ENCODE measurements around the gene HIVEP3.

DNA sequence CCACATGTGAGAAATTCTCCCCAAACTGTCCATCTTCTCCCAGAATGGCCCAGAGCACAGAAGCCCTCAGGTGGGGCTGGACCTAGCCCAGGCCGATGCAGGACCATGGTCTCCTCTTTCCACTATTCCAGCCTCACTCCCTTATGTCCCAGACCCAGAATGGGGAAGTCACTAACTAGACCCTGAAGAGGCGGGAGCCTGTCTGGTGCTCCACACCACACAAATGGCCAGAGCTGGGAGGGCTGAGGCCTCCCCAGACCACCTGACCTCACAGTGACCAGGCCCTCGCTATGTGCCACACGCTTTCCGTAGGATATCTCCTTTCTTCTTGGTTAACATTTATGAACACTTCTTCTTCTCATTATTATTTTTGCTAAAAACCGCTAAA lies 379.3 kb downstream of the HIVEP3 start:
- TF ChIP-seq, protein P1, sequence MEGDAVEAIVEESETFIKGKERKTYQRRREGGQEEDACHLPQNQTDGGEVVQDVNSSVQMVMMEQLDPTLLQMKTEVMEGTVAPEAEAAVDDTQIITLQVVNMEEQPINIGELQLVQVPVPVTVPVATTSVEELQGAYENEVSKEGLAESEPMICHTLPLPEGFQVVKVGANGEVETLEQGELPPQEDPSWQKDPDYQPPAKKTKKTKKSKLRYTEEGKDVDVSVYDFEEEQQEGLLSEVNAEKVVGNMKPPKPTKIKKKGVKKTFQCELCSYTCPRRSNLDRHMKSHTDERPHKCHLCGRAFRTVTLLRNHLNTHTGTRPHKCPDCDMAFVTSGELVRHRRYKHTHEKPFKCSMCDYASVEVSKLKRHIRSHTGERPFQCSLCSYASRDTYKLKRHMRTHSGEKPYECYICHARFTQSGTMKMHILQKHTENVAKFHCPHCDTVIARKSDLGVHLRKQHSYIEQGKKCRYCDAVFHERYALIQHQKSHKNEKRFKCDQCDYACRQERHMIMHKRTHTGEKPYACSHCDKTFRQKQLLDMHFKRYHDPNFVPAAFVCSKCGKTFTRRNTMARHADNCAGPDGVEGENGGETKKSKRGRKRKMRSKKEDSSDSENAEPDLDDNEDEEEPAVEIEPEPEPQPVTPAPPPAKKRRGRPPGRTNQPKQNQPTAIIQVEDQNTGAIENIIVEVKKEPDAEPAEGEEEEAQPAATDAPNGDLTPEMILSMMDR (tag by site-specific recombination; IDR thresholded peaks at IDR 0.05), result no peak
- TF ChIP-seq, protein P2, sequence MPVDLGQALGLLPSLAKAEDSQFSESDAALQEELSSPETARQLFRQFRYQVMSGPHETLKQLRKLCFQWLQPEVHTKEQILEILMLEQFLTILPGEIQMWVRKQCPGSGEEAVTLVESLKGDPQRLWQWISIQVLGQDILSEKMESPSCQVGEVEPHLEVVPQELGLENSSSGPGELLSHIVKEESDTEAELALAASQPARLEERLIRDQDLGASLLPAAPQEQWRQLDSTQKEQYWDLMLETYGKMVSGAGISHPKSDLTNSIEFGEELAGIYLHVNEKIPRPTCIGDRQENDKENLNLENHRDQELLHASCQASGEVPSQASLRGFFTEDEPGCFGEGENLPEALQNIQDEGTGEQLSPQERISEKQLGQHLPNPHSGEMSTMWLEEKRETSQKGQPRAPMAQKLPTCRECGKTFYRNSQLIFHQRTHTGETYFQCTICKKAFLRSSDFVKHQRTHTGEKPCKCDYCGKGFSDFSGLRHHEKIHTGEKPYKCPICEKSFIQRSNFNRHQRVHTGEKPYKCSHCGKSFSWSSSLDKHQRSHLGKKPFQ (tag by site-specific recombination; IDR thresholded peaks at IDR 0.05), result no peak
- TF ChIP-seq, protein P3, sequence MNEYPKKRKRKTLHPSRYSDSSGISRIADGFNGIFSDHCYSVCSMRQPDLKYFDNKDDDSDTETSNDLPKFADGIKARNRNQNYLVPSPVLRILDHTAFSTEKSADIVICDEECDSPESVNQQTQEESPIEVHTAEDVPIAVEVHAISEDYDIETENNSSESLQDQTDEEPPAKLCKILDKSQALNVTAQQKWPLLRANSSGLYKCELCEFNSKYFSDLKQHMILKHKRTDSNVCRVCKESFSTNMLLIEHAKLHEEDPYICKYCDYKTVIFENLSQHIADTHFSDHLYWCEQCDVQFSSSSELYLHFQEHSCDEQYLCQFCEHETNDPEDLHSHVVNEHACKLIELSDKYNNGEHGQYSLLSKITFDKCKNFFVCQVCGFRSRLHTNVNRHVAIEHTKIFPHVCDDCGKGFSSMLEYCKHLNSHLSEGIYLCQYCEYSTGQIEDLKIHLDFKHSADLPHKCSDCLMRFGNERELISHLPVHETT (tag by site-specific recombination; IDR thresholded peaks at IDR 0.05), result no peak
- TF ChIP-seq ZNF138 (tag by site-specific recombination; IDR thresholded peaks at IDR 0.05; ENCODE audit: borderline replicate concordance) (no peak), ZSCAN30 (tag by site-specific recombination; IDR thresholded peaks at IDR 0.05) (no peak)
- TF ChIP-seq, protein P4, sequence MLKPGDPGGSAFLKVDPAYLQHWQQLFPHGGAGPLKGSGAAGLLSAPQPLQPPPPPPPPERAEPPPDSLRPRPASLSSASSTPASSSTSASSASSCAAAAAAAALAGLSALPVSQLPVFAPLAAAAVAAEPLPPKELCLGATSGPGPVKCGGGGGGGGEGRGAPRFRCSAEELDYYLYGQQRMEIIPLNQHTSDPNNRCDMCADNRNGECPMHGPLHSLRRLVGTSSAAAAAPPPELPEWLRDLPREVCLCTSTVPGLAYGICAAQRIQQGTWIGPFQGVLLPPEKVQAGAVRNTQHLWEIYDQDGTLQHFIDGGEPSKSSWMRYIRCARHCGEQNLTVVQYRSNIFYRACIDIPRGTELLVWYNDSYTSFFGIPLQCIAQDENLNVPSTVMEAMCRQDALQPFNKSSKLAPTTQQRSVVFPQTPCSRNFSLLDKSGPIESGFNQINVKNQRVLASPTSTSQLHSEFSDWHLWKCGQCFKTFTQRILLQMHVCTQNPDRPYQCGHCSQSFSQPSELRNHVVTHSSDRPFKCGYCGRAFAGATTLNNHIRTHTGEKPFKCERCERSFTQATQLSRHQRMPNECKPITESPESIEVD (tag by site-specific recombination; IDR thresholded peaks at IDR 0.05), result no peak
- TF ChIP-seq, protein P5, sequence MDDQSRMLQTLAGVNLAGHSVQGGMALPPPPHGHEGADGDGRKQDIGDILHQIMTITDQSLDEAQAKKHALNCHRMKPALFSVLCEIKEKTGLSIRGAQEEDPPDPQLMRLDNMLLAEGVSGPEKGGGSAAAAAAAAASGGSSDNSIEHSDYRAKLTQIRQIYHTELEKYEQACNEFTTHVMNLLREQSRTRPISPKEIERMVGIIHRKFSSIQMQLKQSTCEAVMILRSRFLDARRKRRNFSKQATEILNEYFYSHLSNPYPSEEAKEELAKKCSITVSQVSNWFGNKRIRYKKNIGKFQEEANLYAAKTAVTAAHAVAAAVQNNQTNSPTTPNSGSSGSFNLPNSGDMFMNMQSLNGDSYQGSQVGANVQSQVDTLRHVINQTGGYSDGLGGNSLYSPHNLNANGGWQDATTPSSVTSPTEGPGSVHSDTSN (CRISPR knock-in tag; IDR thresholded peaks at IDR 0.05), result no peak
- TF ChIP-seq, protein P6, sequence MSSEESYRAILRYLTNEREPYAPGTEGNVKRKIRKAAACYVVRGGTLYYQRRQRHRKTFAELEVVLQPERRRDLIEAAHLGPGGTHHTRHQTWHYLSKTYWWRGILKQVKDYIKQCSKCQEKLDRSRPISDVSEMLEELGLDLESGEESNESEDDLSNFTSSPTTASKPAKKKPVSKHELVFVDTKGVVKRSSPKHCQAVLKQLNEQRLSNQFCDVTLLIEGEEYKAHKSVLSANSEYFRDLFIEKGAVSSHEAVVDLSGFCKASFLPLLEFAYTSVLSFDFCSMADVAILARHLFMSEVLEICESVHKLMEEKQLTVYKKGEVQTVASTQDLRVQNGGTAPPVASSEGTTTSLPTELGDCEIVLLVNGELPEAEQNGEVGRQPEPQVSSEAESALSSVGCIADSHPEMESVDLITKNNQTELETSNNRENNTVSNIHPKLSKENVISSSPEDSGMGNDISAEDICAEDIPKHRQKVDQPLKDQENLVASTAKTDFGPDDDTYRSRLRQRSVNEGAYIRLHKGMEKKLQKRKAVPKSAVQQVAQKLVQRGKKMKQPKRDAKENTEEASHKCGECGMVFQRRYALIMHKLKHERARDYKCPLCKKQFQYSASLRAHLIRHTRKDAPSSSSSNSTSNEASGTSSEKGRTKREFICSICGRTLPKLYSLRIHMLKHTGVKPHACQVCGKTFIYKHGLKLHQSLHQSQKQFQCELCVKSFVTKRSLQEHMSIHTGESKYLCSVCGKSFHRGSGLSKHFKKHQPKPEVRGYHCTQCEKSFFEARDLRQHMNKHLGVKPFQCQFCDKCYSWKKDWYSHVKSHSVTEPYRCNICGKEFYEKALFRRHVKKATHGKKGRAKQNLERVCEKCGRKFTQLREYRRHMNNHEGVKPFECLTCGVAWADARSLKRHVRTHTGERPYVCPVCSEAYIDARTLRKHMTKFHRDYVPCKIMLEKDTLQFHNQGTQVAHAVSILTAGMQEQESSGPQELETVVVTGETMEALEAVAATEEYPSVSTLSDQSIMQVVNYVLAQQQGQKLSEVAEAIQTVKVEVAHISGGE (tag by site-specific recombination; conservative IDR thresholded peaks at IDR 0.05; ENCODE audit: low read depth), result no peak
- TF ChIP-seq, protein P7, sequence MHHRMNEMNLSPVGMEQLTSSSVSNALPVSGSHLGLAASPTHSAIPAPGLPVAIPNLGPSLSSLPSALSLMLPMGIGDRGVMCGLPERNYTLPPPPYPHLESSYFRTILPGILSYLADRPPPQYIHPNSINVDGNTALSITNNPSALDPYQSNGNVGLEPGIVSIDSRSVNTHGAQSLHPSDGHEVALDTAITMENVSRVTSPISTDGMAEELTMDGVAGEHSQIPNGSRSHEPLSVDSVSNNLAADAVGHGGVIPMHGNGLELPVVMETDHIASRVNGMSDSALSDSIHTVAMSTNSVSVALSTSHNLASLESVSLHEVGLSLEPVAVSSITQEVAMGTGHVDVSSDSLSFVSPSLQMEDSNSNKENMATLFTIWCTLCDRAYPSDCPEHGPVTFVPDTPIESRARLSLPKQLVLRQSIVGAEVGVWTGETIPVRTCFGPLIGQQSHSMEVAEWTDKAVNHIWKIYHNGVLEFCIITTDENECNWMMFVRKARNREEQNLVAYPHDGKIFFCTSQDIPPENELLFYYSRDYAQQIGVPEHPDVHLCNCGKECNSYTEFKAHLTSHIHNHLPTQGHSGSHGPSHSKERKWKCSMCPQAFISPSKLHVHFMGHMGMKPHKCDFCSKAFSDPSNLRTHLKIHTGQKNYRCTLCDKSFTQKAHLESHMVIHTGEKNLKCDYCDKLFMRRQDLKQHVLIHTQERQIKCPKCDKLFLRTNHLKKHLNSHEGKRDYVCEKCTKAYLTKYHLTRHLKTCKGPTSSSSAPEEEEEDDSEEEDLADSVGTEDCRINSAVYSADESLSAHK (tag by site-specific recombination; IDR thresholded peaks at IDR 0.05), result no peak

Measured in HEK293 (cell line).